ENCODE measurements around the gene SSBP3.

The SSBP3 gene

DNA sequence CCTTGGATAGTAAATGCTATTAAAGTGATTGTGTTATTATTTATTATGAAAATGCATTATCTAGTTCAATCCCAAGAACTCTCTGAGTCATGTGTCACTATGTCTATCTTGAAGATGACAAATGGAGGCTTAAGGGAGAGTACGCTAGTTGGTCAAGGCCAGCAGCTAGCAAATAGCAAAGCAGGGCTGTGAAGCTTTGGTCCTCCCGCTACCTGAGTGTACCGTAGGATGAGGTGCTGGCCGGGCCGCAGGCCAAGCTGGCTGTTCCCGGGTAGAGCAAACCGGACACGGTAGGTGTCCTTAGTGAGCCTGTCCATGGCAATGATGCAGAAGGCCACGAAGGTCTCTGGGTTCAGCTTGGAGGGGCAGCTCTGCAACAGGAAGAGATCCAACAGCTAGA lies 215.7 kb downstream of the SSBP3 start:
- TF ChIP-seq, protein P1, sequence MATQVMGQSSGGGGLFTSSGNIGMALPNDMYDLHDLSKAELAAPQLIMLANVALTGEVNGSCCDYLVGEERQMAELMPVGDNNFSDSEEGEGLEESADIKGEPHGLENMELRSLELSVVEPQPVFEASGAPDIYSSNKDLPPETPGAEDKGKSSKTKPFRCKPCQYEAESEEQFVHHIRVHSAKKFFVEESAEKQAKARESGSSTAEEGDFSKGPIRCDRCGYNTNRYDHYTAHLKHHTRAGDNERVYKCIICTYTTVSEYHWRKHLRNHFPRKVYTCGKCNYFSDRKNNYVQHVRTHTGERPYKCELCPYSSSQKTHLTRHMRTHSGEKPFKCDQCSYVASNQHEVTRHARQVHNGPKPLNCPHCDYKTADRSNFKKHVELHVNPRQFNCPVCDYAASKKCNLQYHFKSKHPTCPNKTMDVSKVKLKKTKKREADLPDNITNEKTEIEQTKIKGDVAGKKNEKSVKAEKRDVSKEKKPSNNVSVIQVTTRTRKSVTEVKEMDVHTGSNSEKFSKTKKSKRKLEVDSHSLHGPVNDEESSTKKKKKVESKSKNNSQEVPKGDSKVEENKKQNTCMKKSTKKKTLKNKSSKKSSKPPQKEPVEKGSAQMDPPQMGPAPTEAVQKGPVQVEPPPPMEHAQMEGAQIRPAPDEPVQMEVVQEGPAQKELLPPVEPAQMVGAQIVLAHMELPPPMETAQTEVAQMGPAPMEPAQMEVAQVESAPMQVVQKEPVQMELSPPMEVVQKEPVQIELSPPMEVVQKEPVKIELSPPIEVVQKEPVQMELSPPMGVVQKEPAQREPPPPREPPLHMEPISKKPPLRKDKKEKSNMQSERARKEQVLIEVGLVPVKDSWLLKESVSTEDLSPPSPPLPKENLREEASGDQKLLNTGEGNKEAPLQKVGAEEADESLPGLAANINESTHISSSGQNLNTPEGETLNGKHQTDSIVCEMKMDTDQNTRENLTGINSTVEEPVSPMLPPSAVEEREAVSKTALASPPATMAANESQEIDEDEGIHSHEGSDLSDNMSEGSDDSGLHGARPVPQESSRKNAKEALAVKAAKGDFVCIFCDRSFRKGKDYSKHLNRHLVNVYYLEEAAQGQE (IDR thresholded peaks at IDR 0.05; ENCODE audit: insufficient replicate concordance, low read depth): no peak
- TF ChIP-seq, protein P2, sequence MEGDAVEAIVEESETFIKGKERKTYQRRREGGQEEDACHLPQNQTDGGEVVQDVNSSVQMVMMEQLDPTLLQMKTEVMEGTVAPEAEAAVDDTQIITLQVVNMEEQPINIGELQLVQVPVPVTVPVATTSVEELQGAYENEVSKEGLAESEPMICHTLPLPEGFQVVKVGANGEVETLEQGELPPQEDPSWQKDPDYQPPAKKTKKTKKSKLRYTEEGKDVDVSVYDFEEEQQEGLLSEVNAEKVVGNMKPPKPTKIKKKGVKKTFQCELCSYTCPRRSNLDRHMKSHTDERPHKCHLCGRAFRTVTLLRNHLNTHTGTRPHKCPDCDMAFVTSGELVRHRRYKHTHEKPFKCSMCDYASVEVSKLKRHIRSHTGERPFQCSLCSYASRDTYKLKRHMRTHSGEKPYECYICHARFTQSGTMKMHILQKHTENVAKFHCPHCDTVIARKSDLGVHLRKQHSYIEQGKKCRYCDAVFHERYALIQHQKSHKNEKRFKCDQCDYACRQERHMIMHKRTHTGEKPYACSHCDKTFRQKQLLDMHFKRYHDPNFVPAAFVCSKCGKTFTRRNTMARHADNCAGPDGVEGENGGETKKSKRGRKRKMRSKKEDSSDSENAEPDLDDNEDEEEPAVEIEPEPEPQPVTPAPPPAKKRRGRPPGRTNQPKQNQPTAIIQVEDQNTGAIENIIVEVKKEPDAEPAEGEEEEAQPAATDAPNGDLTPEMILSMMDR (IDR thresholded peaks at IDR 0.05; ENCODE audit: insufficient read depth, low read length): no peak
- no peak for TF ChIP-seq POLR2AphosphoS5 (IDR thresholded peaks at IDR 0.05; ENCODE audit: low read depth)

DNA sequence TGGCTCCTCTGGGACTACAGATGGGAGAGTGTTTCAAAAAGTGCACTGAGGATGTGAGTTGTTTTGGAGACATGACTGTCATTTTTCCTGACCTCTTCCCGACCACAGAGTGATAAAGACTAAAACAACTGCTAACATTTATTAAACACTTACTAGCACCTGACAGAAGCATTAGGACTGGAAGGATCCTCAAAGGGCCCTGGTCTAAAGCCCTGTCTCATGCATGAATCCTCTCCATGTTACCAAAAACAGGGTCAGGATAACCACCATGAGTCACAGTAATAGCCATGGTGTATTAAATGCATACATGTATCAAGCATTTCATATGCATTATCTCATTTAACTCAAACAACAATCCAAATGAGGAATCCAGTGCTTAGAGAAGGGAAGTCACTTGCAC lies 217.9 kb downstream of the SSBP3 start:
- no peak for DNase-seq (ENCODE audit: low read depth in 1 of 2, low spot score in 1 of 2)
- TF ChIP-seq SPI1 (IDR thresholded peaks at IDR 0.05; ENCODE audit: borderline replicate concordance, low read depth) (no peak), POLR2AphosphoS5 (IDR thresholded peaks at IDR 0.05; ENCODE audit: low read depth) (no peak), GABPA (IDR thresholded peaks at IDR 0.05; ENCODE audit: low read depth) (no peak)
- TF ChIP-seq, protein P1 (IDR thresholded peaks at IDR 0.05; ENCODE audit: insufficient replicate concordance, low read depth): no peak
- TF ChIP-seq, protein P2 (IDR thresholded peaks at IDR 0.05; ENCODE audit: insufficient read depth, low read length): no peak

More for the DNA sequence above, 215.7 kb downstream of the SSBP3 start:
- Histone ChIP-seq H3K4me3 (replicated peaks; ENCODE audit: insufficient read depth, low read length) (no peak overlapping the region), H3K27ac (replicated peaks) (no peak overlapping the region), H3K27me3 (ENCODE audit: insufficient read depth, poor library complexity, severe bottlenecking) (no peaks in the 10 kb centered on the region)
- no peak for DNase-seq (ENCODE audit: low read depth in 1 of 2, low spot score in 1 of 2)

DNA sequence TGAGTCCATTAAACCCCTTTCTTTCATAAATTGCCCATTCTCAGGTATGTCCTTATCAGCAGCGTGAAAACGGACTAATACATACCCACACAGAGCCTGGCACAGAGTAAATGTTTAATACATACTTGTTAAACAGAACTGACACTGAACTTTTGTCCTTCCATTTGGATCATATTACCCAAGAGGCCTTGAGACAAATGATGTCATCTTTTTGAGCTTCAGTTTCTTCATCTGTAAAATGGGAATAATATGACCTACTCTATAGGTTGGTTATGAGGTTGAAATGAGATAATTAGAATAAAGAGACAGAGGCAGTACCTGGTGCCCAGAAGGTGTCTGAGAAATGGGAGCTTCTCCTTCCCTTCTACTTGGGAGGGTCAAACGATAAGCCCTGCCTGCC lies 220.1 kb downstream of the SSBP3 start:
- Histone ChIP-seq H3K27me3 (ENCODE audit: insufficient read depth, poor library complexity, severe bottlenecking) (no peaks in the 10 kb centered on the region), H3K27ac (replicated peaks) (no peak overlapping the region), H3K4me3 (replicated peaks; ENCODE audit: insufficient read depth, low read length) (no peak overlapping the region)
- TF ChIP-seq POLR2AphosphoS5 (IDR thresholded peaks at IDR 0.05; ENCODE audit: low read depth): no peak
- TF ChIP-seq GABPA (IDR thresholded peaks at IDR 0.05; ENCODE audit: low read depth): no peak
- TF ChIP-seq, protein P2 (IDR thresholded peaks at IDR 0.05; ENCODE audit: insufficient read depth, low read length): no peak
- no peak for TF ChIP-seq SPI1 (IDR thresholded peaks at IDR 0.05; ENCODE audit: borderline replicate concordance, low read depth)
- TF ChIP-seq, protein P1 (IDR thresholded peaks at IDR 0.05; ENCODE audit: insufficient replicate concordance, low read depth): no peak
- no peak for DNase-seq (ENCODE audit: low read depth in 1 of 2, low spot score in 1 of 2)

More for the DNA sequence above, 217.9 kb downstream of the SSBP3 start:
- Histone ChIP-seq H3K27ac (replicated peaks) (no peak overlapping the region), H3K4me3 (replicated peaks; ENCODE audit: insufficient read depth, low read length) (no peak overlapping the region), H3K27me3 (ENCODE audit: insufficient read depth, poor library complexity, severe bottlenecking) (no peaks in the 10 kb centered on the region)

All from HL-60 (cell line).